ENCODE data around the gene PGAM5. TPM values are rescaled to one million over a fixed set of nuclear protein-coding genes. Genes with fewer than 3 reads are reported as not detected.

The PGAM5 gene
- total RNA-seq, 1 experiment from 2014 or later = 101 TPM

DNA sequence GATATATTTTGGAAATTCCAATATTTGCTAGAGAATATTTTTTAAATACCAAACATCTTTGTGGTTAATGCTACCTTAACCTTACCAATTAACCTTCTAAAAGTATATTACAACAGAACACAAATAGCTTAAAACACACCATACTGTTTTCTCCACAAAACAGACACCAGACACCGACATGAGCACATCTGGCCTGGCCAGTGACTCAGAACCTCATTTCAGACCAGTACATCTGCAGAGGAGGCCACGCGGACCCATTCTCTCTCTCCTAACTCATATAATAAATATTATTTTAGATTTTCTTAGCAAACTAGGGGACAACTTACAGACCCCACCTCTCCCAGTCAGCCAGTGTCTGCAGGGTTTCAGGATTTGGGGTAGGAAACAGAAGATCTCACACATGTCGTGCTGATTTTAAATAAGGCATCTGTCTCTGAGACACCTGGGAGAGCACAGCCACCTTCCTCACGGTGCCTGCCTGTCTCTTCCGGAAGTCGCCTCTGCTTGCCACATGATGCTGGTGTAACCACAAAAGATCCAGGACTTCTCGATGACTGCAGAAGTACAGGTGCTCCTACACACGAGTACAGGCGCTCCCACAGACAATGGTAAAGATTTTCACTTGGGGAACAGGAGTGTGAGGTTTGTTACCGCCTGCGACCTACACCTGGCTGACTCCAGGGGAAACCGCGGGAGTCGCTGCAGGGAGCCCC lies 60.6 kb downstream of the PGAM5 start:
- H3K36me3 Mint-ChIP-seq (ENCODE audit: insufficient read depth, unreplicated experiment) = peaks cover 95% of the 10 kb centered on the region
- BruUV-seq (replicated peaks) = TSS peak; percentile 26

More for the DNA sequence above, 60.6 kb downstream of the PGAM5 start:
- Mint-ChIP-seq H3K27ac (ENCODE audit: unreplicated experiment) (no peak overlapping the region), H3K27me3 (ENCODE audit: unreplicated experiment) (no peaks in the 10 kb centered on the region), H3K4me3 (ENCODE audit: low read depth, unreplicated experiment) (no peak overlapping the region), H3K9me3 (ENCODE audit: low read depth, unreplicated experiment) (no peaks in the 10 kb centered on the region), H3K4me1 (ENCODE audit: low read depth, unreplicated experiment) (no peaks in the 10 kb centered on the region)
- DNase-seq = no peak
- intact Hi-C loops (cut with micrococcal nuclease; ENCODE audit: unreplicated experiment) = no loop called here
- TF ChIP-seq, protein P1, sequence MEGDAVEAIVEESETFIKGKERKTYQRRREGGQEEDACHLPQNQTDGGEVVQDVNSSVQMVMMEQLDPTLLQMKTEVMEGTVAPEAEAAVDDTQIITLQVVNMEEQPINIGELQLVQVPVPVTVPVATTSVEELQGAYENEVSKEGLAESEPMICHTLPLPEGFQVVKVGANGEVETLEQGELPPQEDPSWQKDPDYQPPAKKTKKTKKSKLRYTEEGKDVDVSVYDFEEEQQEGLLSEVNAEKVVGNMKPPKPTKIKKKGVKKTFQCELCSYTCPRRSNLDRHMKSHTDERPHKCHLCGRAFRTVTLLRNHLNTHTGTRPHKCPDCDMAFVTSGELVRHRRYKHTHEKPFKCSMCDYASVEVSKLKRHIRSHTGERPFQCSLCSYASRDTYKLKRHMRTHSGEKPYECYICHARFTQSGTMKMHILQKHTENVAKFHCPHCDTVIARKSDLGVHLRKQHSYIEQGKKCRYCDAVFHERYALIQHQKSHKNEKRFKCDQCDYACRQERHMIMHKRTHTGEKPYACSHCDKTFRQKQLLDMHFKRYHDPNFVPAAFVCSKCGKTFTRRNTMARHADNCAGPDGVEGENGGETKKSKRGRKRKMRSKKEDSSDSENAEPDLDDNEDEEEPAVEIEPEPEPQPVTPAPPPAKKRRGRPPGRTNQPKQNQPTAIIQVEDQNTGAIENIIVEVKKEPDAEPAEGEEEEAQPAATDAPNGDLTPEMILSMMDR (IDR thresholded peaks at IDR 0.05; ENCODE audit: unreplicated experiment) = no peak
- CTCF ChIA-PET = no interaction called here

Other genes with a start within 250 kb of the PGAM5 start
- 118 and 119 TPM in 2 replicates for gene FBRSL1, start 220.7 kb upstream of the PGAM5 start, total RNA-seq (2022)
- gene LRCOL1, start 100.3 kb upstream of the PGAM5 start, total RNA-seq (2022) = not detected in 2 replicates
- not detected in 2 replicates for gene P2RX2, start 92.1 kb upstream of the PGAM5 start, total RNA-seq (2022)
- gene POLE, start 23.5 kb upstream of the PGAM5 start, total RNA-seq (2022) = 179 and 200 TPM in 2 replicates
- gene PXMP2, start 23.3 kb upstream of the PGAM5 start, total RNA-seq (2022) = 41.9 and 45.0 TPM in 2 replicates
- gene ANKLE2, start 51.0 kb downstream of the PGAM5 start, total RNA-seq (2022) = 175 and 190 TPM in 2 replicates
- gene GOLGA3, start 118.0 kb downstream of the PGAM5 start, total RNA-seq (2022) = 116 and 117 TPM in 2 replicates
- gene CHFR, start 176.8 kb downstream of the PGAM5 start, total RNA-seq (2022) = 47.2 and 49.5 TPM in 2 replicates
- gene ZNF605, start 245.5 kb downstream of the PGAM5 start, total RNA-seq (2022) = 31.1 and 32.8 TPM in 2 replicates

All from Calu3 (cell line).